ENCODE results near the gene CCDC27. TPM values are rescaled to one million over a fixed set of nuclear protein-coding genes. Genes with fewer than 3 reads are reported as not detected.
A peak's percentile ranks its signal among the peaks of the same experiment; 100 is the strongest.
"Not testable (repeated sequence)": the region's sequence is repeated elsewhere in the genome, so short reads cannot be mapped to it uniquely, and the experiment has no call there.

Gene CCDC27
- total RNA-seq, 1 donor from 2014 or later = not detected

GRCh38 chr1:3789421-3790300 is 37.4 kb downstream of the CCDC27 start:
- DNase-seq (ENCODE audit: low read depth in 2 of 2) = no peak

- DNase-seq (ENCODE audit: low read depth in 2 of 2) = no peak
These were observed 38.3 kb downstream of the CCDC27 start for GRCh38 chr1:3790500-3790923.

- no peak for DNase-seq (ENCODE audit: low read depth in 2 of 2)
These were observed 38.7 kb downstream of the CCDC27 start for GRCh38 chr1:3790952-3791351.

GRCh38 chr1:3795453-3796214 is 43.4 kb downstream of the CCDC27 start:
- DNase-seq (ENCODE audit: low read depth in 2 of 2) = no peak

- DNase-seq (ENCODE audit: low read depth in 2 of 2) = peak; percentile 93 to 94
These were observed 44.2 kb downstream of the CCDC27 start, which contains the start of gene LRRC47 for GRCh38 chr1:3796215-3797061. TSS of gene LRRC47 (minus strand) at chr1:3796498. CDS start at chr1:3796476, 22 bp downstream.

- no peak for DNase-seq (ENCODE audit: low read depth in 2 of 2)
These were observed 47.9 kb downstream of the CCDC27 start for GRCh38 chr1:3799976-3800685.

- DNase-seq (ENCODE audit: low read depth in 2 of 2) = not testable (repeated sequence)
These were observed 48.5 kb downstream of the CCDC27 start for GRCh38 chr1:3800795-3801194.

GRCh38 chr1:3803905-3804626 is 51.8 kb downstream of the CCDC27 start:
- no peak for DNase-seq (ENCODE audit: low read depth in 2 of 2)

GRCh38 chr1:3804627-3804944 is 52.3 kb downstream of the CCDC27 start:
- DNase-seq (ENCODE audit: low read depth in 2 of 2) = not testable (repeated sequence)

GRCh38 chr1:3805038-3805437 is 52.8 kb downstream of the CCDC27 start:
- no peak for DNase-seq (ENCODE audit: low read depth in 2 of 2)

- no peak for DNase-seq (ENCODE audit: low read depth in 2 of 2)
These were observed 55.5 kb downstream of the CCDC27 start for GRCh38 chr1:3807769-3808168.

GRCh38 chr1:3809680-3810079 is 57.4 kb downstream of the CCDC27 start:
- no peak for DNase-seq (ENCODE audit: low read depth in 2 of 2)

- DNase-seq (ENCODE audit: low read depth in 2 of 2) = not testable (repeated sequence)
These were observed 58.0 kb downstream of the CCDC27 start for GRCh38 chr1:3810149-3810761.

GRCh38 chr1:3811595-3811911 is 59.3 kb downstream of the CCDC27 start:
- no peak for DNase-seq (ENCODE audit: low read depth in 2 of 2)

- no peak for DNase-seq (ENCODE audit: low read depth in 2 of 2)
These were observed 61.8 kb downstream of the CCDC27 start for GRCh38 chr1:3814065-3814464.

GRCh38 chr1:3814771-3815561 is 62.7 kb downstream of the CCDC27 start:
- no peak for DNase-seq (ENCODE audit: low read depth in 2 of 2)

- no peak for DNase-seq (ENCODE audit: low read depth in 2 of 2)
These were observed 64.3 kb downstream of the CCDC27 start for GRCh38 chr1:3816331-3817137.

- DNase-seq (ENCODE audit: low read depth in 2 of 2) = no peak
These were observed 65.0 kb downstream of the CCDC27 start for GRCh38 chr1:3817138-3817740.
